ENCODE data around the gene DHRSX.
"Not testable (repeated sequence)": the region's sequence is repeated elsewhere in the genome, so short reads cannot be mapped to it uniquely, and the experiment has no call there.

Gene DHRSX

GRCh38 chrX:2242326-2242725 is 258.4 kb downstream of the DHRSX start:
- no peak for FAIRE-seq

- not testable (repeated sequence) for FAIRE-seq
Measured at GRCh38 chrX:2241496-2241895, 259.3 kb downstream of the DHRSX start.

GRCh38 chrX:2240761-2241160 is 260.0 kb downstream of the DHRSX start:
- not testable (repeated sequence) for FAIRE-seq

DNA sequence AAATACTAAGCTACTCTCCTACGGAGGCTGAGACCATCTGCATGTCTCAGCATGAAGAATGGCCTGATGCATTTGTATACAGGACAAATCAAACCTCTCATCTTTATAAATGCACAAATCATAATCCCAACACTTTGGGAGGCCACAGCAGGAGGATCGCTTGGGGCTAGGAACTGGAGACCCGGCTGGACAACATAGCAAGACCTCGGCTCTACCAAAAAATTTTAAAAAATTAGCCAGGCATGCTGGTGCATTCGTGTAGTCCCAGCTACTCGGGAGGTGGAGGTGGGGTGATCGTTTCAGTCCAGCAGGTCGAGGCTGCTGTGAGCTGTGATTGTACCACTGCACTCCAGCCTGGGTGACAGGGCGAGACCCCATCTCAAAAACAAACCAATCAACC is 262.8 kb downstream of the DHRSX start:
- no peak for FAIRE-seq

DNA sequence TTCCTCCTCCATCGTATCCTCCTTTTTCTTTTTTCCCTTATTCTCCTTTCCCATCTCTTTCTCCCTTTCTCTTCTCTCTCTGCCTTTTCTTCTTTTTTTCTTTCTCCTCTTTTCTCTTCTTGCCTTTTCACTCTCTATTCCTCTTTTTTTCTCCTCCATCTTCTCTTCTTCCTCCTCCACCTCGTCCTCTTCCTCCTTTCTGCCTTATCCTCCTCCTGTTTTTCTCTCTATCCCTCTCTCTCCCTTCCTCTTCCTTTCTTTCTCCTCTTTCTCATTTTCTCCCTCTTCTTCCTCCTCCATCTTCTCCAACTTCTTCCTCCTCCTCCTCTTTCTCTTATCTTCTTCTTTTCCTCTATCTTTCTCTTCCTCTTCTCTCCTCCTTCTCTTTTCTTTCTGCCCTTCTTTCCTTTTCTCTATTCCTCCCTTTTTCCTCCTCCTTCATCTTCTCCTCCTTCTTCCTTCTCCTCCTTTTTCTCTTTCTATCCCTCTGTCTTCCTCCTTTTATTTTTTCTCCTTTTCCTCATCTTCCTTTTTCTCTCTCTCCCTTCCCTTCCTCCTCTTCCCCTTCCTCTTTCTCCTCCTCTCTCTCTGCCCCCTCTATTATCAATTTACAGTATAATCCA is 269.1 kb downstream of the DHRSX start:
- FAIRE-seq, result no peak

GRCh38 chrX:2230457-2230856 is 270.3 kb downstream of the DHRSX start:
- no peak for FAIRE-seq

- no peak for FAIRE-seq
Measured at GRCh38 chrX:2228536-2228935, 272.2 kb downstream of the DHRSX start.

DNA sequence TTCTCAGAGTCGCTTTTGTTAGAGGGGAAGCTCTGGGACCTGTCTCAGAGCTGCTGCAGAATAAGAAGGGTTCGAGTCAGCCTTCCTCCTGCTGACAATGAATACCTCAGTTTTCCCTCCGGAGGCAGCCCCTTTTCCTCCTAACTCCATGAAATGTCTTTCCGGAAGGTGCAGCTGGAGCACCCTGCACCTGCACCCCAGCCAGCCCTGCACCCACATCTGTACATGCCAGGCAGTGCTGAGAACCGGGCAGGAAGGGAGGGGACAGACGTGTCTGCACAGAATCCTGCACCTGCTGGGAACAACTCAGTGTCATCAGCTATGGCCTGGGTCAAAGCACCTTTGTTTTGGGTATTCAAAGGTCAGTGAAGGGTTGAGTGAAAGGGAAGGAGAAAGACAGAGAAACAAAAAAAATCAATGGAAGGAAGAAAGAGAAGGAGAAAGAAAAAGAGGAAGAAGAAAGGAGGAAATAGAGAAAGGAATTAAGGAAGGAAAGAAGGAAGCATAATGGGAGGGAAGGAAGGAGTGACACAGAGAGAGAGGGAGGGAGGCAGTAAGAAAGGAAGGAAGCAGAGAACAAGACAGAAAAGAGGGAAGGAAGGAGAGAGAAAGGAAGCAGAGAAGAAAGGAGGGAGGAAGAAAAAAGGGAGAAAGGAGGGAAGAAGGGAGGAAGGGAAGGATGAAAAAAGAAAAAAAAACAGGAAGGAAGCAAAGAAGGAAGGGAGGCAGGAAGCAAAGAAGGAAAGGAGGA is 273.7 kb downstream of the DHRSX start:
- FAIRE-seq, result no peak

- FAIRE-seq, result no peak
Measured at GRCh38 chrX:2226182-2226581, 274.6 kb downstream of the DHRSX start.

- FAIRE-seq, result no peak
Measured at GRCh38 chrX:2224597-2225235, 276.1 kb downstream of the DHRSX start.

DNA sequence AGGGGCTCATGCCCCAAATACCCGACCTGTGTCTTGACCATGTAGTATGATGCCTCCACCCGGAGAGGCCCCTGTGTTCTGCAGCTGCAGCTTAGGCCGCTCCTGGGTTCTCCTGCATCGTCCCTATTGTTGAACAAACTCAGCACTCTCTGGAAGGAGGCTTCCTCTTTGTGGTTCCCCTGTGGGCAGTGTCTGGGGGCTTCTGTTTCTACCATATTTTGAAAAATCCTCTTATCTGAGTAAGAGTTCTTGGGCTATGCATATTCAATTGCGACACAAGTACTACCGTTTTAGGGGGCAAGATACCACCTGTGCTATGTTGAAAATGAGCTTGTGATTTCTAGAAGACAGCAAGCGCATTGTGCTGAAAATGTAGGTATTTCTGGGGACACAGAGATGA is 276.6 kb downstream of the DHRSX start:
- no peak for FAIRE-seq

GRCh38 chrX:2220829-2221567 is 279.8 kb downstream of the DHRSX start:
- FAIRE-seq, result no peak

DNA sequence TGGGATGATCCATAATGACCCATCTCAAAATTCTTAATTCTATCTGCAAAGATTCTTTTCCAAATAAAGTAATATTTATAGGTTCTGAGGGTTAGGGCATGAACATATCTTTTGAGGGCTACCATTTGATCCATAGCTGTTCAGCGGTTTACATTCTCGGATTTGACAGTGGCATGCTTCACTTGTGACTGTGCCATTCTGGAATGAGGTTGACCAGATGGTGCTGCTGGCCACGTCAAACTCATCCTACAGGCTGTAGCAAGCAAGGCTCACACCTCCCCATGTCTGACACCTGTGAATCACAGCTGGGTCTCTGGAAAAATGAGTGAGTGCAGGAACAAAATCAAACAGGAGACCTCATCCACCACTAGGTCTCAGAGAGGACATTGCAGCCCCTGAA is 280.5 kb downstream of the DHRSX start:
- no peak for FAIRE-seq

DNA sequence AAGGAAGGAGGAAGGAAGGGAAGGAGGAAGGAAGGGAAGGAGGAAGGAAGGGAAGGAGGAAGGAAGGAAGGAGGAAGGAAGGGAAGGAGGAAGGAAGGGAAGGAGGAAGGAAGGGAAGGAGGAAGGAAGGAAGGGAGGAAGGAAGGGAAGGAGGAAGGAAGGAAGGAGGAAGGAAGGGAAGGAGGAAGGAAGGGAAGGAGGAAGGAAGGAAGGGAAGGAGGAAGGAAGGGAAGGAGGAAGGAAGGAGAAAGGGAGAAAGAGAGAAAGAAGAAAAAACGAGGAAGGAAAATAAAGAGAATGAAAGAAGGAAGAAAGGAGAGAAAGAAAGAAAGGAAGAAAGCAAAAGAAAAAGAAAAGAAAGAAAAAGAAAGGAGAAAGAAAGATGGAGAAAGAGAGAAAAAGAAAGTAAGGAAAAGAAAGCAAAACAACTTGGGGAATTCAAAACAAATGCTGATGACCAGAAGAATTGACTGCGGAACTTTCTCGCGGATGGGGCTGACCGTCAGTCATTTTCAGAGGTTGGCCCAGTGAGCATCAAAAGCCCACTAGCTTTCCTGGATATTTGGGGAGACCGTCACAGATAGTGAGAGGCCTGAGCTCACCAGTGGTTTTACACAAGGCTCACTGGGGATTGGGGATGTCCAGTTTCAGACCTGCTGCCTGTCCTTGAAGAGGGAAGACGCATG is 286.5 kb downstream of the DHRSX start:
- FAIRE-seq, result not testable (repeated sequence)

DNA sequence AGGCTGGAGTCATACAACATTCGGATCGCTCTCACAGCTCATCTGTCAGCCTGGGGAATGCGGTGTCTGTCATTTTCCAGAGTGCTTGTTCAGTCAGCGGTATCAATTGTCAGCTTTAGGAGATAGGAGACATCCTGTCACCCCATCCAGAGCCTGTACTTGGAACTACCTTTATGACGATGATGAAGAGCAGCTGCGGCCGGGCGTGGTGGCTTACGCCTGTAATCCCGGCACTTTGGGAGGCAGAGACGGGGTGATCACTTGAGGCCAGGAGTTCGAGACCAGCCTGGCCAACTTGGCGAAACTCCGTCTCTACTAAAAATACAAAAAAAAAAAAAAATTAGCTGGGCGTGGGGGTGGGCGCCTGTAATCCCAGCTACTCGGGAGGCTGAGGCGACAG is 289.1 kb downstream of the DHRSX start:
- FAIRE-seq, result not testable (repeated sequence)

- no peak for FAIRE-seq
Measured at GRCh38 chrX:2193273-2193592, 307.5 kb downstream of the DHRSX start.

DNA sequence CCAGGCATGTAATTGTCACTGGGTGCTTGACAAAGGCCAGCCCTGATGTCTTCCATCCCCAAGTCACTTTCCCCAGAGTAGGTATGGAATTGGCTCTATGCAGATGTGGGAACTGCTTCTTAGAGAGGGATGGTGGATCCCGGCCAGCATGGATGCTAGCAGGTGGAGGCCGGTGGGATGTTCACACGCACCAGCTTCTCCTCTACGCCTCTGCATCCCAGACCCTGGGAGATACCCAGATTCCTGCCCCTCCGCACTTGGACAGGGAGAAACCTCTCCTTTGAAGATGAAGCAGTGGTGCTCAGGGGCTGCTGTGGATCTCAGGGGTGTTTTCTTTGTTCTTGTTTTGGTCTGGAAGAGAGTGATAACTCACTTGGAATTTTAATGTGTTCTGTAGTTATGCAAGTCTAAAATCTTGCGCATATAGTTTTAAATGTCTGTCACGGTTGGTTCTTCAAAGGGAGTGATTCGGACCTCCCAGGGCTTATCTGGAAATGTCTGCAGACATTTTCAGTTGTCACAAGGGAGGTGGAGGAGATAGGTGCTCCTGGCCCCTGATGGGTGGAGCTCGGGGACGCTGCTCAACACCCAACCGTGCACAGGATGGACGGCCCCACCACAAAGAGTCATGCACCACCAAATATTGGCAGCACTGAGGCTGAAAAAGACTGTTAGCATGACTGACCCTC is 308.0 kb downstream of the DHRSX start:
- no peak for FAIRE-seq

- no peak for FAIRE-seq
Measured at GRCh38 chrX:2188840-2189239, 311.9 kb downstream of the DHRSX start.

DNA sequence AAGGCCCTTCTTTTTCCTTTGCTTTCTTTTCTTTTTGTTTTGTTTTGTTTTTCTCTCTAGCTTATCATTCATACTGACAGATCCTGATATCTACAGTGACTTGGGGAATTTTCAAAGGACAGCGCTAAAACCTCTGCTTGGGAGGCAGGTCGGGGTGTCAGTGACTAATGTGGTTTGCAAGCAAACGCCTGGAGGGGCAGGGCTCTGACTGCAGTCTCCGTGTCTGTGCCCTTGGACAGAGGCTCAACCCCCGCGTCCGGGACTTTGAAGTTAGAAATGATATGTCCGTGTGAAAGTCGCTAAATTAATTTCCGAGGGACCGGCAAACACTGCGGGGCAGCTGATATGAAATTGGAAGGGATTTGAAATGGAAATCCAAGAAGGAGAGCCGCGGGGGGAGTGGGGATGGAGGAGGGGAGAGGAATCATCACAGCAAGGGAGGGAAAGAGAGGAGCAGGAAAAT is 312.4 kb downstream of the DHRSX start:
- no peak for FAIRE-seq

DNA sequence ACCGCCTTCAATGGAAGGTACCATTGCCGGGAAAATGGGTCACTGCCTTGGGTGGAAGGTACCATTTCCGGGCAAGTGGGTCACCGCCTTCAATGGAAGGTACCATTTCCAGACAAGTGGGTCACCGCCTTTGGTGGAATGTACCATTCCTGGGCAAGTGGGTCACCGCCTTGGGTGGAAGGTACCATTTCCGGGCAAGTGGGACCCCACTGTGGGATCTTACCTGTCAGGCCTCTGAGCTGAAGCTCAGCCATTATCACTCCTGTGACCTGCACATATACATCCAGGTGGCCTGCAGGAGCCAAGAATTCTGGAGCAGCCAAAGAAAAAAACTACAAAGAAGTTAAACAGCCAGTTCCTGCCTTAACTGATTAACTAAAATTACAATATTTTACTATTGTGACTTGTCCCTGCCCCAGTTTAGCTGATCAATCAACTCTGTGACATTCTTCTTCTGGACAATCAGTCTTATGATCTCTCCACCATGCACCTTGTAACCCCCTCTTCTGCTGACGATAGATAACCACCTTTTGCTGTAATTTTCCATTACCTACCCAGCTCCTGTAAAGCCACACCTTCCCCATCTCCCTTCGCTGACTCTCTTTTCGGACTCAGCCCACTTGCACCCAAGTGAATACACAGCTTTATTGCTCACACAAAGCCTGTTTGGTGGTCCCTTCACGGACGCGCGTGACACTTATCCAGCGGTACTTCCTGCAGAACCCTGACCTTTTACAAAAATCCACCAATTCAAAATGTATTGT is 313.2 kb downstream of the DHRSX start:
- no peak for FAIRE-seq

DNA sequence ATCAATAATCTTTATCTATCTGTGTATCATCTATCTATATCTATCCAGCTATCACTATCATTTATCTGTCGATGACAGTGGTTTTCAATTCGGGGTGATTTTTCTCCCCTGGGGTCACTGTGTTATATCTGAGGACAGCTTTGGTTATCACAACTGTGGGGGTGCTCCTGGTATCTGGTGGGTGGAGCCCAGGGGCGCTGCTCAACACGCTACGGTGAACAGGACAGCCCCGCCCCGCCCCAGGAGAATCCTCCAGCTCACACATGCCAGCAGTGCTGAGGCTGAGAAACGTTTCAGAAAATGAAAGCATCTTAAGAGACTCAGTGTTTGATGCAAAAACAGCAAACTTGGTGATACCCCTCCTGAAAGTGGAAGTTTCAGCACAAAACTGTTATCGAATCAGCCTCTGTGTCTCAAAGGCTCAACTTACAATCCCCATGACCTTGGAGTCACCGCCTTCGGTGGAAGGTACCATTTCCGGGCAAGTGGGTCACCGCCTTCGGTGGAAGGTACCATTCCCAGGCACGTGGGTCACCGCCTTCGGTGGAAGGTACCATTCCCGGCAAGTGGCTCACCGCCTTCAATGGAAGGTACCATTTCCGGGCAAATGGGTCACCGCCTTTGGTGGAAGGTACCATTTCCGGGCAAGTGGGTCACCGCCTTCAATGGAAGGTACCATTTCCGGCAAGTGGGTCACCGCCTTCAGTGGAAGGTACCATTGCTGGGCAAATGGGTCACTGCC is 315.3 kb downstream of the DHRSX start:
- no peak for FAIRE-seq
